GM21515 (cell line): ENCODE data around the gene CCNK.

Source experiments
- ATAC-seq: cut with Tn5 transposase; IDR thresholded peaks from one replicate; pipeline ENCODE4 v1.9.1; 2021; ENCODE audit not compliant: unreplicated experiment

Gene CCNK

GRCh38 chr14:99518441-99519346 lies 37.5 kb downstream of the CCNK start:
- peak; percentile 71 for ATAC-seq

GRCh38 chr14:99519347-99519881 lies 38.2 kb downstream of the CCNK start:
- ATAC-seq: no peak

- no peak for ATAC-seq
Measured at GRCh38 chr14:99519931-99520421, 38.8 kb downstream of the CCNK start.

- ATAC-seq: no peak
Measured at GRCh38 chr14:99520571-99521081, 39.4 kb downstream of the CCNK start.

GRCh38 chr14:99521176-99522024 lies 40.2 kb downstream of the CCNK start:
- ATAC-seq: no peak

GRCh38 chr14:99522025-99522401 lies 40.8 kb downstream of the CCNK start:
- no peak for ATAC-seq

- no peak for ATAC-seq
Measured at GRCh38 chr14:99522457-99522891, 41.3 kb downstream of the CCNK start.

GRCh38 chr14:99522934-99523703 lies 41.9 kb downstream of the CCNK start:
- no peak for ATAC-seq

- ATAC-seq: no peak
Measured at GRCh38 chr14:99523704-99524055, 42.5 kb downstream of the CCNK start.

GRCh38 chr14:99524091-99524661 lies 43.0 kb downstream of the CCNK start:
- ATAC-seq: no peak

GRCh38 chr14:99524804-99525698 lies 43.8 kb downstream of the CCNK start:
- no peak for ATAC-seq

GRCh38 chr14:99525699-99526080 lies 44.5 kb downstream of the CCNK start:
- no peak for ATAC-seq

GRCh38 chr14:99527026-99527425 lies 45.8 kb downstream of the CCNK start:
- no peak for ATAC-seq

GRCh38 chr14:99527427-99528076 lies 46.3 kb downstream of the CCNK start:
- no peak for ATAC-seq

- no peak for ATAC-seq
Measured at GRCh38 chr14:99529899-99530298, 48.7 kb downstream of the CCNK start.

- ATAC-seq: no peak
Measured at GRCh38 chr14:99530407-99531155, 49.4 kb downstream of the CCNK start.

- no peak for ATAC-seq
Measured at GRCh38 chr14:99531251-99532096, 50.3 kb downstream of the CCNK start.
